SKM-1 (cell line): ENCODE results near the gene AFAP1.
"Not testable (repeated sequence)": the region's sequence is repeated elsewhere in the genome, so short reads cannot be mapped to it uniquely, and the experiment has no call there.

Source experiments
- DNase-seq: peaks from one replicate; lab custom pipeline; 2025; ENCODE audit not compliant: unreplicated experiment; lab: John Stamatoyannopoulos, UW

Gene AFAP1

DNA sequence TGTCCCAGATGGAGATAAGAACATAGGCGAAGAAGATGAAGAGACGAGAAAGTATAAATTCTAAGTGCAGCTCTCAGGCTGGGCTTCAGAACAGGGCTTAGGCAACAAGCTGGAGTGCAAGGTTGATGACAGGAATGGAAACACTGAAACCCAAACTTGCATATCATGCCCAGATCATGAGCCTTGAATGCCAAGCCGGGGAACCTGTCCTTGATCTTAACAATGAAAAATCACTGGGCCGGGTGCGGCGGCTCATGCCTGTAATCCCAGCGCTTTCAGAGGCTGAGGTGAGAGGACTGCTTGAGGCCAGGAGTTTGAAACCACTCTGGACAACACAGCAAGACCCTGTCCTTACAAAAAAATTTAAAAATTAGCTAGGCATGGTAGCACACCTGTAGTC is 17.2 kb downstream of the AFAP1 start:
- no peak for DNase-seq

DNA sequence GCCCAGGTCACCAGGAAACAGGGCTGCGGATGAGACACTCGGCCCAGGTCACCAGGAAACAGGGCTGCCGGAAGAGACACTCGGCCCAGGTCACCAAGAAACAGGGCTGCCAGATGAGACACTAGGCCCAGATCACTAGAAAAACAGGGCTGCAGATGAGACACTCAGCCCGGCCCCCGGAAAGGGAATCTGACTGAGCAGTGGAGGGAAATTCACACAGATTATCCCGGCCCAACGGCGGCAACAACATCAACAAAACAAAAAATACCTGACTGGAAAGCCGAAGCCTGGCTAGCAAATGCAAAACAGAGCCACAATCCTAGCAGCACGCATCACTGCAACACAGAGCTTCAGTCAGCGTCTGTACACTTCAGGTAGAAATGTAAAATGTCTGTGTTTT is 20.7 kb downstream of the AFAP1 start:
- no peak for DNase-seq

DNA sequence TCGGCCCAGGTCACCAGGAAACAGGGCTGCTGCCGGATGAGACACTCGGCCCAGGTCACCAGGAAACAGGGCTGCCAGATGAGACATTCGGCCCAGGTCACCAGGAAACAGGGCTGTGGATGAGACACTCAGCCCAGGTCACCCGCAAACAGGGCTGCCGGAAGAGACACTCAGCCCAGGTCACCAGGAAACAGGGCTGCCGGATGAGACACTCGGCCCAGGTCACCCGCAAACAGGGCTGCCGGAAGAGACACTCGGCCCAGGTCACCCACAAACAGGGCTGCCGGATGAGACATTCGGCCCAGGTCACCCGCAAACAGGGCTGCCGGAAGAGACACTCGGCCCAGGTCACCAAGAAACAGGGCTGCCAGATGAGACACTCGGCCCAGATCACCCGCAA is 21.5 kb downstream of the AFAP1 start:
- DNase-seq = not testable (repeated sequence)

DNA sequence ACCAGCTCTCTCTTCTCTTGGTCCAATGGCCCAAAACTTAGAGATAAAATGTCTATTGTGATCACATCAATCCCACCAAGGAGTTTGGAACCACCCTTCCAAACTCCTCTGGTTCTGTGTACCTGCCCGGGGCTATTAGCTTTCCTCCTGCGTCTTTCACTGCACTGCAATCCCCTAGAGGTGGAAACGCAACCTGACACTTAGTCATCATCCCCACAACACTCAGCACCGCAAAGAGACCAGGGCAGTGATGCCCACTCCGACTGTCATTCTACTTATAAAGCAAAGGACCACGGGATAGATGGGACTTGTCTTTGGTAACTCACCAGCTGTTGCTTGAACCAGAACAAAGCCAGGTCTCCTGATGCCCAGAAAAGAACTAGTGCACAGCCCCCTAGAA is 22.0 kb downstream of the AFAP1 start:
- no peak for DNase-seq

DNA sequence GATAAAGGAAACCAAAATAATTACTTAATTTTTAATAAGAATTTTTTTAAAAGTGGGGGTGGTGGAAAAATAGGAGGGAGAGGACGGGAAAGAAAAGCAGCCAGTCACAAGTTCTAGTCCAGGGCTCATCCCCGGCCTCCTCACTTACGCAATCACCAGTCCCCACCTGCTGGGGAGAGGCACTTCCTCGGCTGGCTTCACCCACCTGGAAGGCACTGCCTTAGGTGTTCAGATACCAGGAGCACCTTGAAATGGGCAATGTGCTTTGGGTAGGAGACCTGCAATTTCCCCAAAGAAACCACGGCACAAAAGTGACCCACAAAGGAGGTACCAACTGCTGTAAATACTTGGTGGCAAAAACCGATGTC is 23.8 kb downstream of the AFAP1 start:
- no peak for DNase-seq

DNA sequence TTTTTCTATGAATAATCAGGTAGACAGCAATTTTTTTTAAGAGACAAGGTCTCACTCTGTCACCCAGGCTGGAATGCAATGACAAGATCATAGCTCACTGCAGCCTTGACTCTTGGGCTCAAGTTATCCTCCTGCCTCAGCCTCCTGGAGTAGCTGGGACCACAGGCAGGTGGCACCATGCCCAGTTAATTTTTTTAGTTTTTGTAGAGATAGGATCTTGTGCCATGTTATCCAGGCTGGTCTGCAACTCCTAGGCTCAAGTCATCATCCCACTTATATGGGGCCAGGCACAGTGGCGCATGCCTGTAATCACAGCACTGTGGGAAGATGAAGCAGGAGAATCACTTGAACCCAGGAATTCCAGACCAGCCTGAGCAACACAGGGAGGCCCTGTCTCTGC is 26.8 kb downstream of the AFAP1 start:
- DNase-seq = no peak

DNA sequence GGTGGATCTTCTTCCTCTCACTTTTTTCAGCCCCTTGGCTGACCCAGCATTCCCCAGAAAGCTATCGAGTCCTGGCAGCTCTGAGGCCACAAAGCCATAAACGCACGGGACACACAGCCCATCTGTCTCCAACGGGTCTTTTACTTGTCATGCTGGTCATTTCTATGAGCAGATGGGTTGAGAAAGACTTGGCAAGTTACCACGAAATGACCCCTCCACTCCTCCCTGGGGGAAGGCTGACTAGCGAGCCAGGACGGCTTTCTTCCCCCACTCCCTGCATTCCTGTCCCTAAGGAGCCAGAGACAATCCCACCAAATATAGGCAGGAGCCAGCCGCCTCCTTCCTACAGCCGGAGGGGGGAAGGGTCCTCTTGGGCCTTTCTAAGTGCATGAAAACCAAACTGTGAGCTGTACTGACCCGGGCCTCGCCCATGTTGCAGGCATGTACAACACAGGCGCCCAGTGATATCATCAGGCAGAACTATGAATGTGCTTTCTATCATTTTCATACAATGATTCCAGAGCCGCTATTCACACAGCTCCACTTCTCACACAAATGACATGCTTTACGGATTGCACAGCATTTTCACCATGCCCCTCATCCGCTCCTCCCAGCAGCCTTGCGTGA is 28.6 kb downstream of the AFAP1 start:
- DNase-seq = no peak

DNA sequence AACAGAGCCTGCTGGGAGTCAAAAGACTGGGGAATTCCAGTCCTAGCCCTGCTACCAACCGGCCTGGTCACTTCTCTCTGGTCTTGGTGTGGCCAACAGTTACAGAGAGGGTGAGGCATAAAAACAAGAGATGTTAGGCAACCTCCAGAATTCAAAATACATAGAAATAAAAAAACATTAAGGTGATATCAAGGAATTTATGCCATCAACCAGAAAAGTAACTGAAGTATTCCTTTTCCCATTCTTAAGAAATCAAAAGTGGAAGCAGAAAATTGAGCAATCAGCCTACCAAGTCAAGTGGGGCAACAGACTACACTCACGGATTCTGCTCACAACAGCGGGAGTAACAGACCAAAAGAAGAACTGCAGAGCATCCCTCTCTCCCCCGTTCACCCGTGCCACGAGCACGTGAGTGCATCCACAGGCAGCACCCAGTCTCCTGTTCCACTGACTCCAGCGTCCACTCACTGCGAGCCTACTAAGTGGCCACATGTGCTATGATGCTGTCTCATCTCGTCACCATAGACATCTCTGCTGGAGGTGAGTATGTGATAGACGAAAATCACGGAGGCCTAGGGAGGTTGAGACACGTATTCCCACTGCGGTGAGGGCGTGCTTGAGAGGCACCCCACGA is 29.3 kb downstream of the AFAP1 start:
- DNase-seq = peak; percentile 29

DNA sequence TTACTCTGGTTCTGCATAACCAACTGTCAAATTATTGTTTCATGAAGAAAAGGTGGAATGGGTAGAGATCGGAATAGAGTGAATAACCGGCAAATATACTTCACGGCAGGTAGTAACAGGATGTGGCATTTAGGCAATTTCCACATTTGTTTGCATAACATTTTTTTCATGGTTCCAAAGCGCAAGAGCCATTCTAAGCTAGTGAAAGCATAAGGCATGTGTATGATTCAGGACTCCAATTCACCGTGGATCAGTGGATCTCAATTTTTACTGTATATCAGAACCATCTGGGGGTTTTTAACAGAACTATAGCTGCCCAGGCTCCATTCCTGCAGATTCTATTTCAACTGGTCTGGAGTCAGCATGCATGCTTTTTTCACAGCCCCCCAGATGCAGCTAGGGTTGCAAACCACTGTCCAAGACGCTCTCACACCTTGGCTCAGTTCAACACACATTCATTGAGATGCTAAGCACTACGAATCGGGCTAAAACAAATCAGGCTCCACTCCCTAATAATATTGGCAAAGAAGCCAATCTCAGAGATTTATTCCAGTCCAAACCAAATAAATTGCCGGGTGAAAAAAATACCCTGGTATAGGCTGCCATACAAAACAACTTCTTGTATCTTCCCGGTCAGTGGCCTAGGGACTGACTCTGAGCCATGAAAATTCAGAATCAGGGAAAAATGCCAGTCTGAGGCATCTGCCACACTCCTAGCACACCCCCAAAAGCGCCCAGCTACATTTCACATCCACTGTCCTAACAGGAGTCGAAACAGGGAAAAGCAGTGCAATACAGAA is 30.0 kb downstream of the AFAP1 start:
- no peak for DNase-seq

DNA sequence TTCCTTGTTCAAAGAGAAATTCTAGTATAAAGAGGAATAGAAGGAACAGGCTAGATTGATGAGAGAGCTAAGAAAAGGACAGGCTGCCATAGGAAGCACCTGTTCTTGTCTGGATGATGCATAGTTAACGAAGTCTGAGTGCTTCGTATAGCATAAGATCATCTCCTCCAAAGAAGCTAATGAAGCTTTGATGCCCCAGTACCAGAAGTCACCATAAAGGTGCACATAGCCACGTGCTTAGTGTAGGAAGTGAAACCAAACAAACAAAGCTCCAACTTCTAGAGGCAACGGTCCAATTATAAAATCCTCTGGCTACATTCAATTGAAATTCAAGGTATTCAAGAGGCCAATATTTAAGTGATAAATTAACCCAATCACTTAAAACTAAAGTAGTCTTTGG is 31.0 kb downstream of the AFAP1 start:
- no peak for DNase-seq

DNA sequence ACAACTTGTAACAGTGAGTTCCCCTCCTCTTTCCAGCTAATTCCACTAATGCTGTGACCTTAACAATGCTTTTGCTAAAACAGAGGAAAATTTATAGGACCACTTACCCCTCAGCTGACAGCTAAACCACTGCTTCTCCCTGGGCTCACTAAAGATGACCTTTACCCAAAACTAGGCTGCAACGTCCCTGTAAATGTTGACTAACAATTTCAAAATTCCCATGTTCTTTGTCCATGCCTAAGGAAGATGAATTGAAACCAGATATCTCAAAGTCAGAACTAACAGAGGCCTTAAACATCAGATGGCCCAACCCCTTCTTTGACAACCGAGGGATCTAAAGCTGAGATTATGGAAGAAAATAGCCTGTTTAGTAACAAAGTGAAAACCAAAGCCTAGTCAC is 32.5 kb downstream of the AFAP1 start:
- DNase-seq = no peak

DNA sequence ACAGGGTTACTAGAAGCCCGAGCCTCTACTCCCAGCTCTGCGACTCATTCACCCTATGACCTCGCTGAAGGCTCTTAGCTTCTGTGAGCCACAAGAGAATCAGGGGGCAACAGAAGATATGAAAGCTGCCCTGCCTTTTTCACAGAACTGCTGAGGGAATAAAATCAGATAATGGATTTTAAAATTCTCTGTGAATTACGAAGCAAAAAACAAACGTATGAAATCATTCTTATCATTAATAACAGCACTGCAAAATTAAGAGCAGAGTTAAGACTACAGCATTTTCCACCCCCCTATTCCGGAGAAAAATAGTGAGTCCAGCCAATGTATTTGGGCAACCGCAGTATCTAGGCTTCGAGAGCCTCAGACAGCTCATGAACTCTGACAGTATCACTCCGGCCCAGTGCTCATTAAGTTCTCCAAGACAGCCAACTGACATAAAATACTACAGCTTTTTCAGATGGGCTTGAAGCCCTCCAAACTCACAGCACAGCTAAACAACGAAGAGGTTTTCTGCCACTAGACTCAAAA is 33.4 kb downstream of the AFAP1 start:
- no peak for DNase-seq

DNA sequence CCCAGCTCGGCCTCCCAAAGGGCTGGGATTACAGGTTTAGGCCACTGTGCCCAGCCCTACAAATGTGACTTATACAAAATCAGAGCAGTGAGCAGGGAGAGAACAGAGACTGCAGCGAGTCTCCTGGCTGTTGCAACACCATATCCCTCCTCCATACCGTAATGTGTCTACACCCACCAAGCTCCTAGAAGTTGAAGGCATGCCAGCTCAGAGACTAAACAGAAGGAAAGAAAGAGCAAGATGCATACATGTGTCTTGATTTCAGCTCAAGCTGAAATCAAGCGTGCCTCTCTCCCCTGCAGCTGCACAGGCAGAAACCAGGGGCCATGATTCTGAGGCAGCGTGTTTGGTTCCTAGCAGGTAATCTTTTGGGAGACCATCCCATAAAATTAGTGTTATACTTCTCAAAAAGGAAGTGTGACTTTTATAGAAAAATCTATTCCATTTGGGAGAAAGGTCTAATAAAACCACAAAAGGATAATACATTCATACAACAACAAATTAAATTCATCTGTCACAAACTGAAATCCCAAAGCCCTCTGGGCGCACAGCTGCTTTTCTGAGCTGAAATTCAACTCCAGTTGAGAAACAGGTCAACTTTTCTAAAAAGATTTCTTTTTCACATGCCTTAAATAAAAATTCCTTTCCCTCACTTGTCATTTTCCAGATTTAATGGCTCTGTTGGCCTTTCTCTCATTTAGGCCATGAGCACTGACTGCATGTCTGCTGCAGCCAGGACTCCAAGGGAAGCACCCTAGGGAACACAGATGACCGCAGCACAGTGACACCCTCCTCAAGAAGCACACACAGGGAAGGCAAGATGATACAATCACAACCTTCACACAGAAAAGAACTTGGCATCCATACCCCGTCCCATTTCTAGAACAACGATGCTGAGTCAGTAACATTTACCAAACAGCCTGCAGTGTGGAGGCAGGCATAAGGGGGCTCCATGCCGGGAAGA is 34.4 kb downstream of the AFAP1 start:
- DNase-seq = no peak

DNA sequence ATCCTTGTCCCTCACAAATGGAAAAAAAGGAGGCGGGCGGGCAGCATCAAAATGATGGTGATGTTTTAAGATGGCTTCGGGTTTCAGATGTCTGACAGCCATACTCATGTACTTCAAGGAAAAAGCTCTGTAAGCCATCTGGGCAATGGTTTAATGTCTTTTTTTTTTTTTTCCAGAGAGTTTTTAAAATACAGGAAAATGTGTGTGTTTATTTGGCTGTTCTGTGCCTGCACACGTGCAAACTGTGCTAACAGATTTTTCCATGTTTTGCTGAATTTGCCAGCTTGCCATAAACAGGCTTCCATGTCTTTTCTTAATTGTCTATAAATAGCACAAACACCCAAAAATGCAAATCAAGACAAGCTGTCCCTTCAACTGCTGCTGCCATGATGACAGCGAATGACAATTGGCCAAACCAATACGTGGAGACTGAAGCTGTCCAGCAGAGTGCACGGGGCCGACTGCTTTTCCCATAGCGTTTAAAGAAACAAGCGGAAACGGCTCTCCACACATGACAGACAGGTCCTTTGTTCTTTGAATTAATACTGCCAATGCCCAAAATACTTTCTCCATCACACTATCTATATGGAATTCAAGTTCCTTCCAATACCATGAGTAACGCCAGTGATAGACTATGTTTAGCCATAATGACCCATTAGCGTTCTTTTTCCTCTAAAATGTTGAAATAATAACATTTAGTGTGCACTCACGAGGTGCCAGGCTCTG is 35.7 kb downstream of the AFAP1 start:
- no peak for DNase-seq

DNA sequence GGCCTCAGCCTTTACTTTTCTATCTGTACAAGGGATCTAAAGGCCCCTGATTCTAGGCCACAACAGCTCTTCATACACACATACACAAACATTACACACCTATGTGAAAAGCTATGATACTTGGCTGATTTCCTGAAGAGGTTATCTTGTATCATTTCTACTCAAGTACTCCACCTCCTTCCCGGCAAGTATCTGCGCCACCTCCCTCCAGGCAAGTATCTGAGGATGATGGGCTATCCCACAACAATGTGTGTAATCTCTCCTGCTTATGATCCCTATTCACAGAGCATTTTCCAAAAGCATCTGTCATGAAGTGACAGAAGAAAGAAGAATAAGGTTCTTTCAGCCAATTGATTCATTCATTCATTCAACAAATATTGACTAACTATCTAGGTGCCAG is 36.8 kb downstream of the AFAP1 start:
- no peak for DNase-seq

DNA sequence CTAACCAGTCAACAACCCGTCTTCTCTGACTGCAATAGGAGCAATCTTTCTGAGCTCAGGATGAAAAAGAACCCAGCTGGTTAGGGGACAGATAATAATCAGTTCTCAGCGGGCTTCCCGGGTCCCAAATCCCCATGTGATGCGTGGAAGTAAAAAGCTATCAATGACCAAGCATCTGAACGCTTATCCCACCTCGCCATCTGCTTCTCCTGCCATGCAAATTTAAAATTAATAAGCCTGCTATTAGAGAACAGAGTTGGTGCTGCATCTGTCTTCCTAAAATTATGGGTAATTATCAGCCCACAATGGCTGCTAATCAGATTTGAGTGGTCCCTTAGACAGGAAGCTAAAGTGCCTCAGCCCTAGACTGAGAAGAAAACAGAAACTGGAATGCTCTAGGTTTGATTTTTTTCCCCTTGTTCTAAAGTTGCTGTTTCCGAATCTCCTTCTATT is 37.5 kb downstream of the AFAP1 start:
- no peak for DNase-seq

DNA sequence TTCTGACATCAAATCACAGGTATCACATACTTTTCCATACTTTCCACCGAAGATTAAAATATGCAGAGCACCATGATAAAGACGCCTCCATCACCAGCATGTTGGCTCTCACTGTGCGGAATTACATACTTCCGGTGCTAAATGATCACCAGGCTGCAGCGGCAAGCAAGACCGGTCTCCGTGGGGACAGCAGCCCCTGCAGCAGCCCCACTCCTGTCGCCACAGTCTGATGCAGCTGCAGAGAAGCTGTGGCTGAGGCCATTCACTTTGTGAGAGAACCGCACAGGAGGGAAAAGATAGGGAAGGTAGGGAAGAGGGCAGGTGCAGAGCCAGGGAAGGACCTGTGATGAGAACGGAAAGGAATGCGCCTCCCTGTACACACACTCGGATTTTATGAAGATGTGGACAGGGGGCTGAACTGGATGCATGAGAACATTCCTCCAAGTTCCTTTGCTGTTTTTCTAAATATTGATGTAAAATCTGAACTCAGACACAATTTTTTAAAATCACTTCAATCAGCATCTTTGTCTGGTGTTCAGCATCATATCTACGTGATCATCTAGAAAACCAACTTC is 38.3 kb downstream of the AFAP1 start:
- DNase-seq = no peak

DNA sequence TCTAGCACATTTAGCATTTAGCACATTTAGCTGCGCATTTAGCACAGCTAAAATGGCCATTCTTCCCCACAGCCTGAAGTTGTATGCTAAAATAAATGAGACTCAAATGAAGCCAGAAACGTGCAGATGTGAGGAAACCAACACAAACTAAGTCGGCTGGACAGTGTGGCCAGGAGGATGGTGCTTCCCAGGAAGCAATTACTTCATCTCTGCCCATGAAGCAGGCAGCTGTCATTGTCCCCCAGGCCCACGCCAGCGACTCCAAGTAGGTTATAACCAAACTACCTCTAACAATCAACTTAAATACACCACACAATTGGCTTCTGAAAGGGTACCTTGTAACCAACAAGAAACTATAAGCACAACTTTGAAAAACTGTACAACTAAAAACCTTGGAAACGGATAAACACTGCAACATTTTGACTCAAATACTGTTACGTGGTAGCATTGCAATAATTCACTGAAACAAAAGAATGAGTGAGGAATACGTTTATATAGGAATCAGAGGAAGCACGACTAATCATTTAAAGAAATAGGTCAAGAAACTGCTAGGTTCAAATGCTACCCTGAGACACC is 39.2 kb downstream of the AFAP1 start:
- no peak for DNase-seq

DNA sequence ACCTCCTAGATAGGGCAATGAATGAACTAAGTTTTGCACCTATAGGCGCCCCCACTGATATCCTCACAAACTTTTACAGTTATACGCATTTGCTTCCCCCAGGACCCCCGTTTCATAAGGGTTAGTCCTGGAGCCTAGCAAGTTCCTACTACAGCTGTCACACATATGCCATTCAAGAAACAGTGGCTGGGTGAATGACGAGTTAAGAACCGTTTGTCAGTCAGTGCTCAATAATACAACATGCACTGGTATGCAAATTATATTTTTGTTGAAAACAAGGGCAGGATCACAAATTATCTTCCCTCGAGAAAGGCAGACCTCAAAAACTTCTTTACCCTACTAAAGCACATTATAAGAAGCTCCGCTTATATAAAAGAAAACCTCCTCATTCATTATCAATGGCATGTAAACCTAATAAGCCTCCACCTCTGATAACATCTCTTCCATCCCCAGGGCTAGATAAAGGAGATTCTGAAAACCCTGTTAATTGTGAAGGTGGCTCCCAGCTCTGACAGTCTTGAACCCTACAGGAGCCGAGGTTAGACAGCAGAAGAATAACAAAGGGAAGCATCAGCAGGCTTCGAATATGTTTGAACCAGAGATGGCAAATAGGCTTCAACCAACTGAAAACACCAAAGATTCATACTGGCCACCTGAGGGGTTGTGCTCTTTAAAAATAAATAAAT is 40.3 kb downstream of the AFAP1 start:
- DNase-seq = no peak
